ENCODE results near the gene PEAR1. TPM values are rescaled to one million over a fixed set of nuclear protein-coding genes. Genes with fewer than 3 reads are reported as not detected.

PEAR1 gene
- total and polyA plus RNA-seq, 9 donors, result 4.3 to 21.2 (median 13.4) TPM

DNA sequence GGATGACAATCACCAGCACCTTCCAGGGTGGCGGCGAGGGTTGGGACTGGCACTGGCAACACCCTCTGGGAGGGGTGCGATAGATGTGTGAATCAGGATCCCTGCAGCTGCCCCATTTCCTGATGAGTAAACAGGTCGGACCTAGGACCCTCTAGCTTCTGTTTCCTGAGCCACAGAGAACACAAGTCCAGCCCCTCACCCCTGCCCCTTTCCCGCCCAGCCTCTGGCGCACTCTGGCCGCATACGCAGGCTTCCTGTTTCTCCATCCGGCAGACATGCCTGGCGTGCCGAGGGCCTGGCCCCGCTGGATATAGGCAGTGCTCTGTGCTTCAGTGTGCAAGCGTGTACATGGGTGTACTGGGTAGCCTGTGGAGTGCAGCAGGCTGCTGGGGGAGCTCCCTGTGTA is 4.6 kb downstream of the PEAR1 start:
- no peaks in the 10 kb centered on the region for H3K9me3 ChIP-seq
- 10 to 33% (median 18%) methylated on average over 9 to 13 of the region's 13 CpGs for WGBS, 3 donors
- no peaks in the 10 kb centered on the region for H3K27me3 ChIP-seq
- H3K27ac ChIP-seq, result peak overlapping the region in 1 of 2 donors; percentile 32
- intact Hi-C loops (cut with DNase I), result no loop called here
- TF ChIP-seq EP300 (IDR thresholded peaks at IDR 0.05) (no peak), POLR2A (IDR thresholded peaks at IDR 0.05) (no peak)
- TF ChIP-seq, protein P1, sequence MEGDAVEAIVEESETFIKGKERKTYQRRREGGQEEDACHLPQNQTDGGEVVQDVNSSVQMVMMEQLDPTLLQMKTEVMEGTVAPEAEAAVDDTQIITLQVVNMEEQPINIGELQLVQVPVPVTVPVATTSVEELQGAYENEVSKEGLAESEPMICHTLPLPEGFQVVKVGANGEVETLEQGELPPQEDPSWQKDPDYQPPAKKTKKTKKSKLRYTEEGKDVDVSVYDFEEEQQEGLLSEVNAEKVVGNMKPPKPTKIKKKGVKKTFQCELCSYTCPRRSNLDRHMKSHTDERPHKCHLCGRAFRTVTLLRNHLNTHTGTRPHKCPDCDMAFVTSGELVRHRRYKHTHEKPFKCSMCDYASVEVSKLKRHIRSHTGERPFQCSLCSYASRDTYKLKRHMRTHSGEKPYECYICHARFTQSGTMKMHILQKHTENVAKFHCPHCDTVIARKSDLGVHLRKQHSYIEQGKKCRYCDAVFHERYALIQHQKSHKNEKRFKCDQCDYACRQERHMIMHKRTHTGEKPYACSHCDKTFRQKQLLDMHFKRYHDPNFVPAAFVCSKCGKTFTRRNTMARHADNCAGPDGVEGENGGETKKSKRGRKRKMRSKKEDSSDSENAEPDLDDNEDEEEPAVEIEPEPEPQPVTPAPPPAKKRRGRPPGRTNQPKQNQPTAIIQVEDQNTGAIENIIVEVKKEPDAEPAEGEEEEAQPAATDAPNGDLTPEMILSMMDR (IDR thresholded peaks at IDR 0.05), result no peak
- H3K4me3 ChIP-seq, result no peak overlapping the region
- no peaks in the 10 kb centered on the region for H3K36me3 ChIP-seq
- DNase-seq, result peak; percentile 40 to 74 (median 57)
- peaks cover 34% of the 10 kb centered on the region for H3K4me1 ChIP-seq (ENCODE audit: insufficient read depth)

DNA sequence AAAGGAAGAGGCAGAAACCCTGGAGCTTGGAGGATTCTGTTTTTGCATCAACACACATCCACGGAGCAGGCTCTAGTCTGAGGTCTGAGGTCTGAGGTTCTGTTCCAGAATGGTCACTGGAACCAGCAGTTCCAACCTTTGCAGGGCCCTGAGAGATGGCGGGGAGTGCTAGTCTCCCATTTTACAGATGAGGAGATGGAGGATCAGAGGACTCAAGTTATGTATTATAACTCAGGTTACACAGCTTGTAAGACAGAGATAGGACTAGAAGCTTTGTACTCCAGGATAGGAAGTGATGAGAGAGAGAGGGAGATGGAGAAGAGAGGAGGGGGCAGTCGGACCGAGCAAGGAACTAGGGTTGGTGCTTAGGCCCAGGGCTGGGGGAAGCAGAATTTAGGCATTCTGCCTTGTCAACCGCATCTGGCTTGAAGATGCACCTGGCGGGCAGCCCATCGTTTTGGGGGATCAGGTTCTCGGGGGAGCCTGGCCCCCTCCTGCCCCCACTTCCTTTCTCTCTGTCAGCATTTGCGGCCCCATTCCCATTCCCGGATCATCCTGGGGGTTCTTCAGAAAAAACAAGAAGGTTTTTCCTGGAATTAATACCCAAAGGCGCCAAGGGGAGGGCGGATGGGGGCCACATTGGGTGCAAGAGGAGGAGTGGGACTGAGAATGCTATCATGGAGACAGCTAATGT is 5.6 kb downstream of the PEAR1 start:
- H3K27ac ChIP-seq, result no peak overlapping the region
- 70 to 82% (median 81%) methylated on average over 12 of the region's 12 CpGs for WGBS, 3 donors
- intact Hi-C loops (cut with DNase I), result no loop called here

DNA sequence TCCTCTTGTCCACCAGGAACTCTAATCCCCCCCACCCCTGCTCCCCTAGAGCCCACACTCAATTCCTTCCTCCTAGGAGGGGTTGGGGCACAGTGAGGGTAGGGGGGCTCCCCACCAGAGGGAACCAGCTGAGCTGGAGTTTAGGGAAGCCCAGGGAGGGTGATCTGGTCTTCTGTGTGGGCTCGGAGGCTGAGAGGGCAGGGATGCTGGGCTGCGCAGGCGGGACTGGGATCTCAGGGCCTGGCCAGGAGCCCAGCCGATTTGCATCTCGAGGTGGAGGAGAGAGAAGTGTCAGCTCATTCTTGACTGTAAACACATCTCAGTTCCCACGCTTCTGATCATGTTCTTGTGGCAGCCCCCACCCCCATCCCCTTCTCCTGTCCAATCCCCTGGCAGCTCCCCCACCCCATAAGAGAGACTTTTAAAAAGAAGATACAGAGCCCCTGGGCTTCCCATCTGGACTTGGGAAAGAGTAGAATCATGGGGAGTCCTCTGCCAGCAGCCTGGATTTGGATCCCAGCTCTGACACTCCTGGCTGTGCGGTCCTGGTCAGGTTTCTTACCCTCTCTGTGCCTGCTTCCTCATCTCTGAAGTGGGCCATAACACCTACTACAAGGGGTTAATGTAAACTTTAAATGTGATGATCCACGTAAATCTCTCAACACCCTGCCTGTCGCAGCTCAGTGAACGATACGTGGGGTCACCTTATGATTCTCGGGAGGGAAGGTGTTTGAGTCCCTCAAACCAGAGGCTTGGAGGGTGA is 6.6 kb downstream of the PEAR1 start:
- intact Hi-C loops (cut with DNase I), result no loop called here
- Histone ChIP-seq H3K36me3 (no peaks in the 10 kb centered on the region), H3K4me3 (no peak overlapping the region), H3K27ac (no peak overlapping the region), H3K4me1 (ENCODE audit: insufficient read depth) (peaks cover 37% of the 10 kb centered on the region), H3K9me3 (no peaks in the 10 kb centered on the region), H3K27me3 (no peaks in the 10 kb centered on the region)
- TF ChIP-seq EP300 (IDR thresholded peaks at IDR 0.05) (no peak), POLR2A (IDR thresholded peaks at IDR 0.05) (no peak)
- TF ChIP-seq, protein P1 (IDR thresholded peaks at IDR 0.05), result no peak
- 48 to 60% (median 56%) methylated on average over 12 of the region's 12 CpGs for WGBS, 3 donors
- DNase-seq, result no peak

More for the DNA sequence above, 5.6 kb downstream of the PEAR1 start:
- DNase-seq, result no peak
- H3K4me1 ChIP-seq (ENCODE audit: insufficient read depth), result peaks cover 38% of the 10 kb centered on the region
- H3K27me3 ChIP-seq, result no peaks in the 10 kb centered on the region
- no peak for TF ChIP-seq EP300 (IDR thresholded peaks at IDR 0.05)
- TF ChIP-seq POLR2A (IDR thresholded peaks at IDR 0.05), result no peak
- TF ChIP-seq, protein P1 (IDR thresholded peaks at IDR 0.05), result no peak
- H3K4me3 ChIP-seq, result no peak overlapping the region
- H3K36me3 ChIP-seq, result no peaks in the 10 kb centered on the region
- H3K9me3 ChIP-seq, result no peaks in the 10 kb centered on the region

DNA sequence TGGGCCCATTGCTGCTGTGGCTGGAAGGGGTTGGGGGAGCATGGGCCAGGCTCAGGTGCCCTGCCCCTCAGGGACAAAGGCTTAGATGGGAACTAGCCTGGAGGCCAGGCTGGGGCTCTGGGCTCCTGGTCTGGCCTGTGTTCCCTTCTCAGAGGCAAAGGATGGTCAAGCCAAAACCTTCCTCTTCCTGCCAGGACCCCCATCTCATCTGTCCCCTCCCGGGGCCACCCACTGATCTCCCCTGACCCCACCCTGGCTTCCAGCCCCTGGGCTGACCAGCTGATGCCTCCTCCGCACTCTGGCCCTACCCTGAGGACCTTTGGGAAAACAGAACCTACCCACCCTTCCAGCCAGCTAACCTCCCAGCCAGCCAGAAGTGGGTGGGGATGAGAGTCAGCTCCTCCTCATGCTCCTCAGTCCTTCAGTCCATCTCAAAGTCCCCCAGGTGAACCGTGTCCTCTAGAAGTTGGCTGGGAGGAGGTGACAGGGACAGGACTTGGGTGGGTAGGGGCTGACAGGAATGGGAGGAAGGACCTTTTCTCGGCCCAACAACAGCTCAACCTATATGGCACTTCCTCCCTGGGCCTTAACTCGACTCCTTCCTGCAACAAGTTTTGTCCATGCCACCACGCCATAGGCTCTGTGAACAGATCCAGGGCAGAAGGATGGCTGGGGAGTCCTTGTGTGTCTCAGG is 7.5 kb downstream of the PEAR1 start:
- H3K27me3 ChIP-seq, result no peaks in the 10 kb centered on the region
- no peaks in the 10 kb centered on the region for H3K9me3 ChIP-seq
- no peaks in the 10 kb centered on the region for H3K36me3 ChIP-seq
- no peak overlapping the region for H3K4me3 ChIP-seq
- TF ChIP-seq EP300 (IDR thresholded peaks at IDR 0.05), result no peak
- 56 to 72% (median 69%) methylated on average over 6 of the region's 6 CpGs for WGBS, 3 donors
- DNase-seq, result no peak
- no peak overlapping the region for H3K27ac ChIP-seq
- intact Hi-C loops (cut with DNase I), result no loop called here
- H3K4me1 ChIP-seq (ENCODE audit: insufficient read depth), result peaks cover 37% of the 10 kb centered on the region

All from ovary (tissue), 9 donors.